HG03280 (cell line): ENCODE measurements around the gene TRIO.

Source experiments
- ATAC-seq: cut with Tn5 transposase; IDR thresholded peaks from one replicate; pipeline ENCODE4 v1.9.1; 2021; ENCODE audit warnings: mild to moderate bottlenecking, moderate library complexity; ENCODE audit not compliant: unreplicated experiment

TRIO gene

GRCh38 chr5:14402424-14402823, 259.3 kb downstream of the TRIO start:
- no peak for ATAC-seq

GRCh38 chr5:14404780-14405179, 261.6 kb downstream of the TRIO start:
- ATAC-seq, result no peak

GRCh38 chr5:14405267-14405666, 262.1 kb downstream of the TRIO start:
- no peak for ATAC-seq

GRCh38 chr5:14405706-14406553, 262.8 kb downstream of the TRIO start:
- no peak for ATAC-seq

GRCh38 chr5:14406554-14406849, 263.4 kb downstream of the TRIO start:
- no peak for ATAC-seq

- ATAC-seq, result no peak
These were observed 263.9 kb downstream of the TRIO start for GRCh38 chr5:14407051-14407450.

- no peak for ATAC-seq
These were observed 264.6 kb downstream of the TRIO start for GRCh38 chr5:14407746-14408175.

- ATAC-seq, result no peak
These were observed 265.9 kb downstream of the TRIO start for GRCh38 chr5:14408969-14409586.

- ATAC-seq, result no peak
These were observed 266.9 kb downstream of the TRIO start for GRCh38 chr5:14410068-14410393.

DNA sequence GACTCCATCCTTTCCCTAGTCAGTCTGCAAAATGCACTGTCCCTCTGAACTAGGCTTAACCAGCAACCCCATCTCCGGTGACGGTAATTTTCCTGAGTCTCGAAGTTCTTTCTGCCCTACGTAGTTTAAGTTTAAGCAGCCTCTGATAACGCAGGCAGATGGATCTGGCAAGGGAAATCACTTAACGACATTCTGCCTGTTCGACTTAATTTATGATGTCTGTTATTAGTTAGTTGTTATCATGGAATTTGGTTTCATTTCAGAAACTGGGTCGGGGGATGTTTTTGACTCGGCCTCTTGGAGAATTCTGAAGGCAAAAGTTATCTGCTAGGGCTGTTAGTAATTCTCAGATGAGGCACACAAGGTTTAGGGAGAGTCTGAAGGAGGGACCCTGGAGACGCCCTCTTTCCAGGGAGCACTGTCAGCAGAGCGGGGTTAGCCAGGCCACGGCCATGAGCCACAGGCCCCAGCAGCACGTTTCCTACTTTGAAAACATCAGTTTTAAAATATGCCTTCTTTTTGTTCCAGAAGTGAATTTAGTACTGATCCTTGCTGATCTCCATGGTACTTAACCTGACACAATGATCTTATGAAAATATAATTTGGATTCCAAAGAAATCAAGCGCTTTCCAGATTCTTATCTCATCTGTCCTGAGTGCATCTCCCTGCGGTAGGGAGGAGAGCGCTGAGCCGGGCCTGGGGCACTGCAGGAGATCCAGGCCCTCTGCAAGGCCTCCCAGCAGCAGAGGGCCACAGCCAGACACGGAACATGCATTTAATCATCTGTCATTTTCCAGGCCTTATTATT, 267.5 kb downstream of the TRIO start:
- no peak for ATAC-seq

GRCh38 chr5:14411216-14411615, 268.1 kb downstream of the TRIO start:
- no peak for ATAC-seq

DNA sequence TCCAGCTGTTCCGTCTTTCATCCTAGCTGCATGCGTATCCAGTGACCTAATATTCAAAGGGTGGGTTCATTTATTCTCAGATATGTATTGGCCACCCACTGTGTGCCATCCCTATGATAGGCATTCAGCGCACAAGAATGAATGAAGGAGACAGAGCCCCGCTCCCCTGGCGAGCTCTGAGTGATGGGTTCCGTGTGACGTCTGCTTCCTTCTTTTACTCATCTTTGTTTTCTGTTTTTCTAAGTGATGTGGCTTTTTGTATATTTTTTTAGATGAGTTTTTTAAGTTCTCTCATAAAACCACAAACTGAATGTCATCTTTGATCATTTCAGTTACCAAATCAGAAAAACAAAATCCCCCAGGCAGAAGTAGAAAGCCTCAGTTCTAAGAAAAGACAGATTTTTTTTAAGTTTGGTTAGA, 270.2 kb downstream of the TRIO start:
- ATAC-seq, result no peak

GRCh38 chr5:14414007-14414406, 270.9 kb downstream of the TRIO start:
- no peak for ATAC-seq

DNA sequence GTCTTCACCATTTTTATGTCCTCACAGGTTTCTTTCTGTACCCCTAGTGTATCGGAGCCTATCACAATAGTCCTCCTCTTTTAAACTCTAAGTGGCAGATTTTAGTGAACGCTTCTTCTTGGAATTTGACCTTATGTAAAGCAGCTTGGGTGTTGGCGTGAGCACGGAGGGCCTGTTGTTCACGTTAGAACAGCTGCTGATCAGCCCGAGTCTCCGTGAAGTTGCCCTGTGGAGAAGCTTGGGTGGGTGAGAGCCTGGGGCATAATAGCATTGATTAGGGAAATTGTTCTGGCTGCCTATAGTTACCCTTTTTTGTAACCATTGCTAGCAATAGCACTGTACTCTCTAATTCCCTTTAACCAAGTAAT, 271.5 kb downstream of the TRIO start:
- ATAC-seq, result no peak

DNA sequence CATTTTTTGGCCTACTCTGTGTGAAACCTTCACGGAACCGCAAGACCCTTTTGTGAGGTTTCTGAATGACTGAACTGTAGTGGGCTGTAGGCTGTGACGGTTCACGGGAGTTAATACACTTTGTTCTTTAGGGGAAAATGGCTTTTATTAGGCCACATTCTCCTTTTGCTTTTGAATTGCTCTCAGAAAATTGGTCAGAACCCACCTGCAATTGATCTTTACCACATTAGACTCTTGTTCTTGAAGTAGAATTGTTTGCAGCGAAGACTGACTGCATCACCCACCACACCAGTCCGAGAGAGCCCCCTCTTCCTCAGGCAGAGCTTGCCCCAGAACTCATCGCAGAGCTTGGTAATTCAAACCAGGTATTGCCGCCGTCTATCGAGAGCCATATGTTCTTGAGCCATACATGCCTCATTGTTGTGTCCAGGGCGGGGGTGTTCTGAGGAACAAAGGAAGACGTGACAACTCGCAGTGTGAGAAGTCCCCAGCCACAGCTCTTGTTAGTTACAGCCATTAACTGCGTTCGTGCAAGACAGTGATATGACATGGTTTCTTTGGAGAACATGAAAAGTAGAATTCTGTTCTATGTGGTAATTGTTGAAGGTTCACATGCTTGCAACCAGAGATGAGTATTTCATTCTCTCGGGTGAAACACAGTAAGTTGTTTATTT, 272.0 kb downstream of the TRIO start:
- ATAC-seq, result peak; percentile 55

DNA sequence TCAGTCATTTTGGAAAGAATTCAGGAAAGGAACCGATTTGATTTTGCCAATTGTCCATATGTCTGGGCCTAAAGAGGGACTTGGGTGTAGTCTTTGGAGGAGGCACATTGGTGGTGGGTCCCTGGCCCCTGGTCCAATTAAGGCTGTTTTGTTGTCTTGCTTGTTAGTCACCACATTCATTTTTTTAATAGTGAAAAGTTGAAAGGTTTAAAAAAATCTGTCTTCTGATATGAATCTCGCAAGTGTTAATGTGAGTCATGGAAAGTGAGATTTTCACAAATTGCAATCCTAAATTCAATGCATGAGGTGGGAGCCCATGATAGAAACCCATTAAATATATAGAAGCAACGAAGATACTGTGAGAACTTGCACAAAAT, 272.5 kb downstream of the TRIO start:
- ATAC-seq, result no peak

GRCh38 chr5:14416621-14417275, 273.6 kb downstream of the TRIO start:
- no peak for ATAC-seq

- ATAC-seq, result no peak
These were observed 274.2 kb downstream of the TRIO start for GRCh38 chr5:14417276-14417730.

DNA sequence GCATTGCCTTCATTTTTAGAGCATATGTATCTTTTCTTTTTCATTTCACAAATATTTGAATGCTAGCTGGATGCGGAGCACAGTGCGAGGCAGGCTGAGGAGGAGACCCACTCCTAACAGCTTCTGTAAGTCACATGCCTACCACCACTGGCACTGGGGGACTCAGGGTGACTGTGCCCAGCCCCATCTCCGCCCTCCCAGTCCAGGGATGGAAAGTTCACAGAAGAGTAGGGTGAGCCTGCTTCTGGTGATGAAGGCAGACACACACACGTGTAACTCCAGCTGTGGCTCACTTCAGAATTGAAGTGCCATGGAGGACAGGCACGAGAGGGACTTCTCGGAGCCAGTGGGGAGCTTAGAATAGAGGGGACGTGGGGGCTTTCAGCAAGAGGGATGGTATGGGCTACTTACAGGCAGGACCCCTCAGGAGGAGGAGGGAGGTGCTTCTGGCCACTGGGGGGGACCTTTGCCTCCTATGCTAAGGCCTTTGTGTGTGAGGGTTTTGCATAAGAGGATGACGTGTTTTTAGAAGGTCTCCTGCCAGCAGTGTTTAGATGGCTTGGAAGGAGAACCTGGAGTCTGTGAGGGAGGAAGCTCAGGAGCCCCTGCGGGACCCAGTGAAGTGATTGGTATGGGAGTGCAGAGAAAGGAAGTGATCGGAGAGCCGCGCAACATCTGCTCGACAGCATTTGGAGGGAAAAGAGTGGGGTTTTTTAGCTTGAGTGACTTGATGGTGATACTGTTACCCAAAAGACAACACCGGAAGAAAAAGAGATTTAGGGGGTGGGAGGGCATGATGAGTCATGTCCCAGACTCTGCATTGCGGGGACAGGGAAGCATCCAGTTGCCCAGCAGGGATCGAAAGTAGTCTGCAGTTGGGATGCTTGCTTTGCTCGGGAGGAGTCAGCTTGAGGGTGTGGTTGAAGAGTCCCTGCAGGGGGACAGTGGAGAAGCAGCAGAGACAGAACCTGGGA, 274.9 kb downstream of the TRIO start:
- ATAC-seq, result no peak

DNA sequence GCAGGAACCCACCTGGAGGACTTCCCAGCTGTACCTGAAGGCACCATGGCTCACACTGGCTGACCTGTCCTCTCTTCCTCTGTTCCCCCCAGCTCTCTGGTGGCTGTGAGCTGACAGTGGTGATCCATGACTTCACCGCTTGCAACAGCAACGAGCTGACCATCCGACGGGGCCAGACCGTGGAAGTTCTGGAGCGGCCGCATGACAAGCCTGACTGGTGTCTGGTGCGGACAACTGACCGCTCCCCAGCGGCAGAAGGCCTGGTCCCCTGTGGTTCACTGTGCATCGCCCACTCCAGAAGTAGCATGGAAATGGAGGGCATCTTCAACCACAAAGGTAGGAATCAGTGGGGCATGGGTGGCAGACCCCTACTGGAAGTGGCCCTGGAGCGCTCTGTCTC, 276.5 kb downstream of the TRIO start:
- no peak for ATAC-seq
